ENCODE measurements around the gene MIA. TPM values are rescaled to one million over a fixed set of nuclear protein-coding genes. Genes with fewer than 3 reads are reported as not detected.
A peak's percentile ranks its signal among the peaks of the same experiment; 100 is the strongest.

The MIA gene
- total and polyA plus RNA-seq, 12 donors = 0.74 to 9.2 (median 4.9) TPM; not detected in 6

DNA sequence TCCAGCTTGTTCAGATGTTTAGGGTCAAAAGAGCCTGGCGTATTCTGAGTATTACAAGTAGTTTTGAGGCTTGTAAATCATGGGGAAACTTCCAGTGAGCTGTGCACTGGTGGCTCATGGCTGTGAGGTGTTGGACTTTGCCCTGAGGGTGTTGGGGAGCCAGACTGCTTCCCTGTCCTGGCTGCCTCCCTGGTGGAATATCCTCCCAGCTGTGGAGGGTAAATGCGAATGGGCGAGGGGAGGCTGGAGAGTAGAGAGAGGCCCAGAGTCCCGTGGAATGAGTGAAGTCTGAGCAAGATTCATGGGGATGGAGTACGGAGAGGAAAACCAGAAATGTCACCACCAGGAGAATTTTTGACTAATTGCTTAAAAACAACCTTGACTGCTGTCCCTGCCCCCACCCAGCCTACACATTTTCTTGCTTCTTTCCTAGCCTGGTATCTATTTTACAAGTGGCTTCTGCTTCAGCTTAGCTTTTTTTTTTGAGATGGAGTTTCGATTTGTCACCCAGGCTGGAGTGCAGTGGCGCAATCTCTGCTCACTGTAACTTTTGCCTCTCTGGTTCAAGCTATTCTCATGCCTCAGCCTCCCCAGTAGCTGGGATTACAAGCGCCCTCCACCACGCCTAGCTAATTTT, 20.6 kb upstream of the MIA start:
- Histone ChIP-seq H3K4me3 (peak overlapping the region in 1 of 4 donors; percentile 1), H3K36me3 (replicated peaks in 1 of 2) (peaks cover 0 to 24% of the 10 kb centered on the region in 2 donors), H3K9me3 (replicated peaks in 1 of 3) (no peaks in the 10 kb centered on the region), H3K27me3 (no peaks in the 10 kb centered on the region), H3K27ac (peak overlapping the region in 4 of 5 donors; percentile 54 to 75 (median 72)), H3K4me1 (replicated peaks in 1 of 2) (peaks cover 26 to 49% of the 10 kb centered on the region in 2 donors)
- TF ChIP-seq POLR2A (IDR thresholded peaks at IDR 0.05) = no peak
- TF ChIP-seq, protein P1, sequence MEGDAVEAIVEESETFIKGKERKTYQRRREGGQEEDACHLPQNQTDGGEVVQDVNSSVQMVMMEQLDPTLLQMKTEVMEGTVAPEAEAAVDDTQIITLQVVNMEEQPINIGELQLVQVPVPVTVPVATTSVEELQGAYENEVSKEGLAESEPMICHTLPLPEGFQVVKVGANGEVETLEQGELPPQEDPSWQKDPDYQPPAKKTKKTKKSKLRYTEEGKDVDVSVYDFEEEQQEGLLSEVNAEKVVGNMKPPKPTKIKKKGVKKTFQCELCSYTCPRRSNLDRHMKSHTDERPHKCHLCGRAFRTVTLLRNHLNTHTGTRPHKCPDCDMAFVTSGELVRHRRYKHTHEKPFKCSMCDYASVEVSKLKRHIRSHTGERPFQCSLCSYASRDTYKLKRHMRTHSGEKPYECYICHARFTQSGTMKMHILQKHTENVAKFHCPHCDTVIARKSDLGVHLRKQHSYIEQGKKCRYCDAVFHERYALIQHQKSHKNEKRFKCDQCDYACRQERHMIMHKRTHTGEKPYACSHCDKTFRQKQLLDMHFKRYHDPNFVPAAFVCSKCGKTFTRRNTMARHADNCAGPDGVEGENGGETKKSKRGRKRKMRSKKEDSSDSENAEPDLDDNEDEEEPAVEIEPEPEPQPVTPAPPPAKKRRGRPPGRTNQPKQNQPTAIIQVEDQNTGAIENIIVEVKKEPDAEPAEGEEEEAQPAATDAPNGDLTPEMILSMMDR (IDR thresholded peaks at IDR 0.05) = no peak
- intact Hi-C loops (cut with DNase I) = no loop called here
- WGBS, 4 donors = 42 to 54% (median 47%) methylated on average over 9 of the region's 9 CpGs
- peak in 6 of 7 donors; percentile 45 to 76 (median 57) for DNase-seq

DNA sequence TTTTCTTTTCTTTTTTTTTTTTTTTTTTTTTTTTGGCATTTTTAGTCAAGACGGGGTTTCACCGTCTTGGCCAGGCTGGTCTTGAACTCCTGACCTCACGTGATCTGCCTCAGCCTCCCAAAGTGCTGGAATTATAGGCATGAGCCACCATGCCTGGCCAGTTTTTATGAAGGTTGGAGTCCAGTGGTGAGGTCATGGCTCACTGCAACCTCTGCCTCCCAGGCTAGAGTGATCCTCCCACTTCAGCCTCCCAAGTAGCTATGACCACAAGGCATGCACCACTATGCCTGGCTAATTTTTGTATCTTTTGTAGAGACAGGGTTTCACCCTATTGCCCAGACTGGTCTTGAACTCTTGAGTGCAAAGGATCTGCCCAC, 20.1 kb upstream of the MIA start:
- no peaks in the 10 kb centered on the region for H3K9me3 ChIP-seq (replicated peaks in 1 of 3)
- peaks cover 23 to 46% of the 10 kb centered on the region in 2 donors for H3K4me1 ChIP-seq (replicated peaks in 1 of 2)
- H3K27ac ChIP-seq = peak overlapping the region in 3 of 5 donors; percentile 39 to 73 (median 54)
- DNase-seq = no peak
- no peak overlapping the region for H3K4me3 ChIP-seq
- TF ChIP-seq, protein P1 (IDR thresholded peaks at IDR 0.05) = no peak
- TF ChIP-seq POLR2A (IDR thresholded peaks at IDR 0.05) = no peak
- intact Hi-C loops (cut with DNase I) = no loop called here
- 57 to 74% (median 68%) methylated on average over 3 of the region's 3 CpGs for WGBS, 4 donors
- peaks cover 0 to 29% of the 10 kb centered on the region in 2 donors for H3K36me3 ChIP-seq (replicated peaks in 1 of 2)
- no peaks in the 10 kb centered on the region for H3K27me3 ChIP-seq

DNA sequence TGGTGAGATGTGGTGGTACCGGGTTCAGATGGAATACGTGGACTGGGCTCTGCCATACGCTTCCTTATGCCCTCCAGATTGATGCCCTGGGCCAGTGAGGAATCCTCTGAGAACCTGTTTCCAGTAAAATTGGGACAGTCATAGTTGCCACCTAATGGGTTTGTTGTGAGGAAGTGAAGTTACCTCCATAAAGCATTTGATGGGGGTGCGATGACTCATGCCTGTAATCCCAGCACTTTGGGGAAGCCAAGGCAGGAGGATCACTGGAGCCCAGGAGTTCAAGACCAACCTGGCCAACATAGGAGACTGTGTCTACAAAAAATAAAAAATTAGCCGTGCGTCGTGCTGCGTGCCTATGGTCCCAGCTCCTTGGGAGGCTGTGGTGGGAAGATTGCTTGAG, 19.5 kb upstream of the MIA start:
- intact Hi-C loops (cut with DNase I) = no loop called here
- Histone ChIP-seq H3K4me1 (replicated peaks in 1 of 2) (peaks cover 23 to 46% of the 10 kb centered on the region in 2 donors), H3K9me3 (replicated peaks in 1 of 3) (no peaks in the 10 kb centered on the region), H3K27ac (peak overlapping the region in 1 of 5 donors; percentile 39), H3K27me3 (no peaks in the 10 kb centered on the region), H3K4me3 (no peak overlapping the region), H3K36me3 (replicated peaks in 1 of 2) (peaks cover 0 to 35% of the 10 kb centered on the region in 2 donors)
- TF ChIP-seq, protein P1 (IDR thresholded peaks at IDR 0.05) = no peak
- TF ChIP-seq POLR2A (IDR thresholded peaks at IDR 0.05) = no peak
- DNase-seq = no peak
- WGBS, 4 donors = 91 to 98% (median 96%) methylated on average over 6 to 8 of the region's 8 CpGs

DNA sequence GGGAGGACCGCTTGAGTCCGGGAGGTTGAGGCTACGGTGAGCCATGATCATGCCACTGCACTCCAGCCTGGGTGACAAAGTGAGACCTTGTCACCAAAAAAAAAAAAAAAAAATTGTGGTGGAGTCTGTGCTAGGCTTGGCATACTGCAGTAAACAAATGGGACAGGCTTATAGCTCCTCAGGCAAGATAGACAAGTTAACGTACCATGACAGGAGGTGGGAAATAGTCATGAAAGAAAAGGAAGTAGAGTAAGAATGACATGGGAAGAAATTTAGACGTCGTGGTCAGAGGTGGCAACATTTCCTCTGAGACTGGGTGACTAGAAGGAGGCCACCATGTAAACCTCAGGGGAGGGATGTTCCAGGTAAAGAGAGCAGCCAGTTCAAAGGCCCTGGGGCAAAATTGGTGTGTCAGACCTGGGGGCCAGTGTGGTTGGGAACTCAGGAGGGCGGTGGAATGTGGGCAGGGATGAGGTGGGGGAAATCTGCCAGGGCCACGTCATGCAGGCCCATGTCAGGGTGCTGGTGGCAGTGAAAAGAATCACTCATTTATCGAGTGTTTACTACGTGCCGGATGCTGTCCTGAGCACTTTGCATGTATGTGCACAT, 18.7 kb upstream of the MIA start:
- intact Hi-C loops (cut with DNase I) = no loop called here
- TF ChIP-seq, protein P1 (IDR thresholded peaks at IDR 0.05) = no peak
- no peak for TF ChIP-seq POLR2A (IDR thresholded peaks at IDR 0.05)
- 71 to 77% (median 74%) methylated on average over 10 to 11 of the region's 11 CpGs for WGBS, 4 donors

More for the DNA sequence above, 18.7 kb upstream of the MIA start:
- Histone ChIP-seq H3K27me3 (no peaks in the 10 kb centered on the region), H3K4me1 (replicated peaks in 1 of 2) (peaks cover 23 to 46% of the 10 kb centered on the region in 2 donors), H3K4me3 (no peak overlapping the region), H3K36me3 (replicated peaks in 1 of 2) (peaks cover 0 to 43% of the 10 kb centered on the region in 2 donors), H3K9me3 (replicated peaks in 1 of 3) (no peaks in the 10 kb centered on the region), H3K27ac (no peak overlapping the region)
- no peak for DNase-seq

All from adrenal gland (tissue), 12 donors.